ENCODE measurements around the gene TIMM23. TPM values are rescaled to one million over a fixed set of nuclear protein-coding genes. Genes with fewer than 3 reads are reported as not detected.
A peak's percentile ranks its signal among the peaks of the same experiment; 100 is the strongest.

Gene TIMM23
- total and polyA plus RNA-seq, 10 of the 15 experiments (the other 5 are each of a cell fraction or from before 2014, with no cell fraction given) = 90.0 to 228 (median 120) TPM

DNA sequence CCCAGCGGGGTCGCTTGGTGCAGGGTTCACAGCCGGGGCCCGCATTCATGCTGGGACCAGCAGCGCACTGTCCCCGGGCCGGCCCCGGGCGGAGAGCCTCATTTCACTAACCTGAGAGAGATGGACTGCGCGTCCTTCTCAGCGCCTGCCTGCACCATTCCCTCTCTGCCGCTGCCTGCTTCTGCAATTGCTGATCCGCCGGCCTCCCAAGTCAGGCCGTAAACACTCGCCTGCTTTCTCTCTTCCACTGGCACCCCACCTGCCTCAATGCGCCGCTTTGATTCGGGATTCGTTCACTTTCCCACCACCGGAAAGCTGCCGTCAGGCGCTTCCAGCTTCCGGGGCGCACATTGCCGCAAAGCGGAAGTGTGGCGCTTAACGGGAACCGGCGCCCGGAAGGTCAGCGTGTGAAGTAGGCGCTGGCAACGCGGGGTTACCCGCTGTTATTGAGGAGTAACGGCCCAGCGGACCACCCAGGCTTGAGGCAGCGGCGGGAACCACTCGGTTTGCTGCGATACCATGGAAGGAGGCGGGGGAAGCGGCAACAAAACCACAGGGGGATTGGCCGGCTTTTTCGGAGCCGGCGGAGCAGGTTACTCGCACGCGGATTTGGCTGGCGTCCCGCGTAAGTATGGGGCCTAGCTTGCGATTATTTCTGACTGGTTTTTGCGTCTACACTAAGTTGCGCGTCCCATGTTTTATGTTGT is at the start of gene TIMM23 (continued):
- TF ChIP-seq, protein P1, sequence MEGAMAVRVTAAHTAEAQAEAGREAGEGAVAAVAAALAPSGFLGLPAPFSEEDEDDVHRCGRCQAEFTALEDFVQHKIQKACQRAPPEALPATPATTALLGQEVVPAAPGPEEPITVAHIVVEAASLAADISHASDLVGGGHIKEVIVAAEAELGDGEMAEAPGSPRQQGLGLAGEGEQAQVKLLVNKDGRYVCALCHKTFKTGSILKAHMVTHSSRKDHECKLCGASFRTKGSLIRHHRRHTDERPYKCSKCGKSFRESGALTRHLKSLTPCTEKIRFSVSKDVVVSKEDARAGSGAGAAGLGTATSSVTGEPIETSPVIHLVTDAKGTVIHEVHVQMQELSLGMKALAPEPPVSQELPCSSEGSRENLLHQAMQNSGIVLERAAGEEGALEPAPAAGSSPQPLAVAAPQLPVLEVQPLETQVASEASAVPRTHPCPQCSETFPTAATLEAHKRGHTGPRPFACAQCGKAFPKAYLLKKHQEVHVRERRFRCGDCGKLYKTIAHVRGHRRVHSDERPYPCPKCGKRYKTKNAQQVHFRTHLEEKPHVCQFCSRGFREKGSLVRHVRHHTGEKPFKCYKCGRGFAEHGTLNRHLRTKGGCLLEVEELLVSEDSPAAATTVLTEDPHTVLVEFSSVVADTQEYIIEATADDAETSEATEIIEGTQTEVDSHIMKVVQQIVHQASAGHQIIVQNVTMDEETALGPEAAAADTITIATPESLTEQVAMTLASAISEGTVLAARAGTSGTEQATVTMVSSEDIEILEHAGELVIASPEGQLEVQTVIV (IDR thresholded peaks at IDR 0.05; ENCODE audit: borderline replicate concordance, partially characterized antibody) = peak; percentile 99
- TF ChIP-seq BHLHE40 (IDR thresholded peaks at IDR 0.05; ENCODE audit: borderline replicate concordance in 1 of 2, low read depth in 2 of 2, low read length in 1 of 2) (peak in 1 of 2 experiments; percentile 3; a peak in 1 of 4 replicates), IKZF1 (conservative IDR thresholded peaks at IDR 0.05) (peak; percentile 65), SIX5 (IDR thresholded peaks at IDR 0.05; ENCODE audit: low read depth, low read length, severe bottlenecking) (peak; percentile 48), GABPA (IDR thresholded peaks at IDR 0.05; ENCODE audit: low read depth) (peak; percentile 88), HCFC1 (IDR thresholded peaks at IDR 0.05; ENCODE audit: low read length) (peak; percentile 42; the same call in 1 of the 2 replicates), CREB1 (IDR thresholded peaks at IDR 0.05; ENCODE audit: low read depth) (0 out of 2 replicates have a peak, but pooled peaks have one; percentile 36), CBFB (IDR thresholded peaks at IDR 0.05; ENCODE audit: low read depth) (peak; percentile 60; the same call in 1 of the 2 replicates), POLR2A (IDR thresholded peaks at IDR 0.05; ENCODE audit: low read depth, low read length) (peak; percentile 74), SMAD5 (IDR thresholded peaks at IDR 0.05; ENCODE audit: low read depth) (peak; percentile 69), NR2F1 (conservative IDR thresholded peaks at IDR 0.05) (peak; percentile 81), ASH2L (IDR thresholded peaks at IDR 0.05; ENCODE audit: borderline replicate concordance, low read depth) (0 out of 2 replicates have a peak, but pooled peaks have one; percentile 51), PML (IDR thresholded peaks at IDR 0.05; ENCODE audit: low read length) (0 out of 2 replicates have a peak, but pooled peaks have one; percentile 54), NBN (IDR thresholded peaks at IDR 0.05) (0 out of 2 replicates have a peak, but pooled peaks have one; percentile 24)
- TF ChIP-seq, protein P2, sequence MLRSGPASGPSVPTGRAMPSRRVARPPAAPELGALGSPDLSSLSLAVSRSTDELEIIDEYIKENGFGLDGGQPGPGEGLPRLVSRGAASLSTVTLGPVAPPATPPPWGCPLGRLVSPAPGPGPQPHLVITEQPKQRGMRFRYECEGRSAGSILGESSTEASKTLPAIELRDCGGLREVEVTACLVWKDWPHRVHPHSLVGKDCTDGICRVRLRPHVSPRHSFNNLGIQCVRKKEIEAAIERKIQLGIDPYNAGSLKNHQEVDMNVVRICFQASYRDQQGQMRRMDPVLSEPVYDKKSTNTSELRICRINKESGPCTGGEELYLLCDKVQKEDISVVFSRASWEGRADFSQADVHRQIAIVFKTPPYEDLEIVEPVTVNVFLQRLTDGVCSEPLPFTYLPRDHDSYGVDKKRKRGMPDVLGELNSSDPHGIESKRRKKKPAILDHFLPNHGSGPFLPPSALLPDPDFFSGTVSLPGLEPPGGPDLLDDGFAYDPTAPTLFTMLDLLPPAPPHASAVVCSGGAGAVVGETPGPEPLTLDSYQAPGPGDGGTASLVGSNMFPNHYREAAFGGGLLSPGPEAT (IDR thresholded peaks at IDR 0.05; ENCODE audit: low read depth) = peak; percentile 71
- TF ChIP-seq, protein P3, sequence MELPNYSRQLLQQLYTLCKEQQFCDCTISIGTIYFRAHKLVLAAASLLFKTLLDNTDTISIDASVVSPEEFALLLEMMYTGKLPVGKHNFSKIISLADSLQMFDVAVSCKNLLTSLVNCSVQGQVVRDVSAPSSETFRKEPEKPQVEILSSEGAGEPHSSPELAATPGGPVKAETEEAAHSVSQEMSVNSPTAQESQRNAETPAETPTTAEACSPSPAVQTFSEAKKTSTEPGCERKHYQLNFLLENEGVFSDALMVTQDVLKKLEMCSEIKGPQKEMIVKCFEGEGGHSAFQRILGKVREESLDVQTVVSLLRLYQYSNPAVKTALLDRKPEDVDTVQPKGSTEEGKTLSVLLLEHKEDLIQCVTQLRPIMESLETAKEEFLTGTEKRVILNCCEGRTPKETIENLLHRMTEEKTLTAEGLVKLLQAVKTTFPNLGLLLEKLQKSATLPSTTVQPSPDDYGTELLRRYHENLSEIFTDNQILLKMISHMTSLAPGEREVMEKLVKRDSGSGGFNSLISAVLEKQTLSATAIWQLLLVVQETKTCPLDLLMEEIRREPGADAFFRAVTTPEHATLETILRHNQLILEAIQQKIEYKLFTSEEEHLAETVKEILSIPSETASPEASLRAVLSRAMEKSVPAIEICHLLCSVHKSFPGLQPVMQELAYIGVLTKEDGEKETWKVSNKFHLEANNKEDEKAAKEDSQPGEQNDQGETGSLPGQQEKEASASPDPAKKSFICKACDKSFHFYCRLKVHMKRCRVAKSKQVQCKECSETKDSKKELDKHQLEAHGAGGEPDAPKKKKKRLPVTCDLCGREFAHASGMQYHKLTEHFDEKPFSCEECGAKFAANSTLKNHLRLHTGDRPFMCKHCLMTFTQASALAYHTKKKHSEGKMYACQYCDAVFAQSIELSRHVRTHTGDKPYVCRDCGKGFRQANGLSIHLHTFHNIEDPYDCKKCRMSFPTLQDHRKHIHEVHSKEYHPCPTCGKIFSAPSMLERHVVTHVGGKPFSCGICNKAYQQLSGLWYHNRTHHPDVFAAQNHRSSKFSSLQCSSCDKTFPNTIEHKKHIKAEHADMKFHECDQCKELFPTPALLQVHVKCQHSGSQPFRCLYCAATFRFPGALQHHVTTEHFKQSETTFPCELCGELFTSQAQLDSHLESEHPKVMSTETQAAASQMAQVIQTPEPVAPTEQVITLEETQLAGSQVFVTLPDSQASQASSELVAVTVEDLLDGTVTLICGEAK (IDR thresholded peaks at IDR 0.05; ENCODE audit: borderline replicate concordance) = peak; percentile 94
- TF ChIP-seq, protein P4, sequence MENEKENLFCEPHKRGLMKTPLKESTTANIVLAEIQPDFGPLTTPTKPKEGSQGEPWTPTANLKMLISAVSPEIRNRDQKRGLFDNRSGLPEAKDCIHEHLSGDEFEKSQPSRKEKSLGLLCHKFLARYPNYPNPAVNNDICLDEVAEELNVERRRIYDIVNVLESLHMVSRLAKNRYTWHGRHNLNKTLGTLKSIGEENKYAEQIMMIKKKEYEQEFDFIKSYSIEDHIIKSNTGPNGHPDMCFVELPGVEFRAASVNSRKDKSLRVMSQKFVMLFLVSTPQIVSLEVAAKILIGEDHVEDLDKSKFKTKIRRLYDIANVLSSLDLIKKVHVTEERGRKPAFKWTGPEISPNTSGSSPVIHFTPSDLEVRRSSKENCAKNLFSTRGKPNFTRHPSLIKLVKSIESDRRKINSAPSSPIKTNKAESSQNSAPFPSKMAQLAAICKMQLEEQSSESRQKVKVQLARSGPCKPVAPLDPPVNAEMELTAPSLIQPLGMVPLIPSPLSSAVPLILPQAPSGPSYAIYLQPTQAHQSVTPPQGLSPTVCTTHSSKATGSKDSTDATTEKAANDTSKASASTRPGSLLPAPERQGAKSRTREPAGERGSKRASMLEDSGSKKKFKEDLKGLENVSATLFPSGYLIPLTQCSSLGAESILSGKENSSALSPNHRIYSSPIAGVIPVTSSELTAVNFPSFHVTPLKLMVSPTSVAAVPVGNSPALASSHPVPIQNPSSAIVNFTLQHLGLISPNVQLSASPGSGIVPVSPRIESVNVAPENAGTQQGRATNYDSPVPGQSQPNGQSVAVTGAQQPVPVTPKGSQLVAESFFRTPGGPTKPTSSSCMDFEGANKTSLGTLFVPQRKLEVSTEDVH (IDR thresholded peaks at IDR 0.05; ENCODE audit: low read depth, partially characterized antibody) = peak; percentile 91
